Body of pancreas (tissue), 4 donors: ENCODE results near the gene SEMA3D. TPM values are rescaled to one million over a fixed set of nuclear protein-coding genes. Genes with fewer than 3 reads are reported as not detected.

Experiments
- ATAC-seq: fragments of 150-250 bp; one replicate; pipeline ENCODE4 v1.9.1; 2016
- DNase-seq, 4 donors: peaks; one replicate each; pipeline ENCODE4 v3.0.0-alpha.2; 2019
- H3K27ac ChIP-seq, 4 donors: fragments of 200-600 bp; sonication (generic); 1 replicate in 3 of 4; 2 replicates in 1 of 4; pipeline versions ENCODE4 v1.5.1 to v1.6.1; 2016 to 2019; ENCODE audit warnings: mild to moderate bottlenecking in 1 of 4, mixed read lengths in 1 of 4, moderate library complexity in 1 of 4
- H3K27me3 ChIP-seq, 2 donors: fragments of 200-600 bp; sonication (generic); one replicate each; pipeline ENCODE4 v1.6.0; 2016; ENCODE audit warnings: mild to moderate bottlenecking in 1 of 2
- H3K36me3 ChIP-seq, 2 donors: fragments of 200-600 bp; sonication (generic); replicated peaks in 1 of 2; 2 replicates each; pipeline ENCODE4 v1.5.1; 2016; ENCODE audit warnings: low read depth in 2 of 2; ENCODE audit not compliant: insufficient read depth in 1 of 2
- H3K4me1 ChIP-seq: fragments of 200-600 bp; sonication (generic); one replicate; pipeline ENCODE4 v1.6.0; 2016
- H3K4me3 ChIP-seq, 2 donors: fragments of 200-600 bp; sonication (generic); 1 replicate in 1 of 2; 2 replicates in 1 of 2; pipeline ENCODE4 v1.5.1; 2016 to 2019
- H3K9me3 ChIP-seq, 3 donors: fragments of 200-600 bp; sonication (generic); 1 replicate in 2 of 3; 2 replicates in 1 of 3; pipeline ENCODE4 v1.5.1; 2016
- POLR2A ChIP-seq, 3 donors: fragments of 450-650 bp; IDR thresholded peaks; one replicate each; pipeline ENCODE4 v1.6.1; 2016; ENCODE audit warnings: antibody characterized with exemption in 3 of 3, mild to moderate bottlenecking in 2 of 3
- WGBS, 2 donors: methylation state at CpG; one replicate each; pipeline ENCODE4 v1.1.5; 2017; 5-methylcytosine and 5-hydroxymethylcytosine counted together
- intact Hi-C: fragments of 100-400 bp; cut with DNase I; formaldehyde crosslinking; loops from one replicate; pipeline ENCODE4 v1.15.1; 2023
- total RNA-seq, 2 donors: library from RNA; depleted of rRNA; stranded (reverse); fragments of >200 nt; gene quantifications; one replicate each; pipeline ENCODE4 v1.1.0, GENCODE V29; 2016
- TF ChIP-seq, protein P1 (sequence below), 7 experiments: fragments of 450-650 bp in 4 of 7; fragments of 200-600 bp in 3 of 7; sonication (generic) in 3 of 7; IDR thresholded peaks; one replicate each; pipeline ENCODE4 v1.5.1; 2016 to 2019; ENCODE audit warnings: antibody characterized with exemption in 7 of 7

The SEMA3D gene
- total RNA-seq, 2 donors from 2014 or later: 0.66 to 1.3 TPM

DNA sequence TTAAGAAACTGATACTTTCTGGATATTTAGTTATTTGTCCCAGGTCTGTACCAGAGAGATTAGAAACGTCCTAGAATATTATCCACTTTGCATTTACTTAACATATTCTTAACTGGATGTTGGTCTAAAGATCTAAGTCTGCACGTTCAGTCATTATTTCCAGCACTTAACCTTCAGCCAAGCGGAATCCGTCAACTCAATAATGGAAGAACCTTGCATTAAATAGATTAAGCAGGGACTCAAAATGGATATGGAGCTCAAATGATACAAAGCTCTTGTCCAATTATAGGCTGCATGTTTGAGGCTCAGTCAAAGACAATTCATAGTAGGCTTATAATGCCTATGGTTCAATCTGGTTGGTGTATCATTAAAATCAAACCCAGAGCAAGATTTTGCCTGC is 162.9 kb downstream of the SEMA3D start:
- Histone ChIP-seq H3K9me3 (no peaks in the 10 kb centered on the region), H3K4me3 (no peak overlapping the region), H3K36me3 (no peaks in the 10 kb centered on the region), H3K4me1 (peaks cover 11% of the 10 kb centered on the region), H3K27ac (no peak overlapping the region), H3K27me3 (no peaks in the 10 kb centered on the region)
- no peak for ATAC-seq
- WGBS, 2 donors: 36 to 45% methylated on average over 4 of the region's 4 CpGs
- intact Hi-C loops: loop anchor here (5.0 kb wide), 1 partner anchor 1047 kb away; no protein-coding TSS in a partner anchor
- TF ChIP-seq, protein P1, sequence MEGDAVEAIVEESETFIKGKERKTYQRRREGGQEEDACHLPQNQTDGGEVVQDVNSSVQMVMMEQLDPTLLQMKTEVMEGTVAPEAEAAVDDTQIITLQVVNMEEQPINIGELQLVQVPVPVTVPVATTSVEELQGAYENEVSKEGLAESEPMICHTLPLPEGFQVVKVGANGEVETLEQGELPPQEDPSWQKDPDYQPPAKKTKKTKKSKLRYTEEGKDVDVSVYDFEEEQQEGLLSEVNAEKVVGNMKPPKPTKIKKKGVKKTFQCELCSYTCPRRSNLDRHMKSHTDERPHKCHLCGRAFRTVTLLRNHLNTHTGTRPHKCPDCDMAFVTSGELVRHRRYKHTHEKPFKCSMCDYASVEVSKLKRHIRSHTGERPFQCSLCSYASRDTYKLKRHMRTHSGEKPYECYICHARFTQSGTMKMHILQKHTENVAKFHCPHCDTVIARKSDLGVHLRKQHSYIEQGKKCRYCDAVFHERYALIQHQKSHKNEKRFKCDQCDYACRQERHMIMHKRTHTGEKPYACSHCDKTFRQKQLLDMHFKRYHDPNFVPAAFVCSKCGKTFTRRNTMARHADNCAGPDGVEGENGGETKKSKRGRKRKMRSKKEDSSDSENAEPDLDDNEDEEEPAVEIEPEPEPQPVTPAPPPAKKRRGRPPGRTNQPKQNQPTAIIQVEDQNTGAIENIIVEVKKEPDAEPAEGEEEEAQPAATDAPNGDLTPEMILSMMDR (IDR thresholded peaks at IDR 0.05): no peak
- DNase-seq: no peak

DNA sequence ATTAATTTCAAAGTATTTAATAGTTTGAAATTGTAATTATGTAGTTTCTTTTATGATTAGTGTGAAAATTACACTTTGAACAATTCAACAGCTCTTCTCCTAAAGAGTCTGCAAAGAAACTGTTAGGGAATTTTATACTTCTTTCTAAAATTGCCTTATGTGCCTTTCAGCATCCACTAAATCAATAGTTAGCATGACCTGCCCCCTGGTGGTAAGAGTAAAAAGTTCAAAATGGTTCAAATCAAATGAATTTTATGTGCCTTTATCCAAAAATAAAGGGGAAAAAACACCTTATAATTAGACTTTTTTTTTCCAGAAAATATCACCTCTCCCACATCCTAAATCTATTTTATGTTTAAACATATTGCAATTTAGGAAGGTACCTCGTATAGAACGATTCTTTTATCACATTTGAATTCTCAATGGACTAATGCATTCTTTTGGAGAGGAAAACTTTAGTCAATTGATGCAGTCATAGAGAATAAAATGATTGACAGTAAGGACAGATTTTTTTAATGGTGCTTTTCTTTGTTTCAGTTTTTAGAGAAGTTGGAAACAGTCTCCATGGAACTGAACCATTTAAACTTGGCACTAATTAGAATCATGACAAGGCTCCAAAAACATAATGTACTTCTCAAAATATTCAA is 163.7 kb downstream of the SEMA3D start:
- DNase-seq (peak; percentile 7 to 39 (median 14)), ATAC-seq (no peak)
- Histone ChIP-seq H3K4me3 (no peak overlapping the region), H3K36me3 (no peaks in the 10 kb centered on the region), H3K9me3 (no peaks in the 10 kb centered on the region), H3K27me3 (no peaks in the 10 kb centered on the region), H3K27ac (no peak overlapping the region), H3K4me1 (peaks cover 11% of the 10 kb centered on the region)
- TF ChIP-seq, protein P1 (IDR thresholded peaks at IDR 0.05): peak; percentile 41 to 82 (median 61)
- no peak for TF ChIP-seq POLR2A (IDR thresholded peaks at IDR 0.05)
- WGBS, 2 donors: 8 to 14% methylated on average over 2 of the region's 2 CpGs
- intact Hi-C loops: loop anchor here (5.0 kb wide), 1 partner anchor 1046 kb away; no protein-coding TSS in a partner anchor

DNA sequence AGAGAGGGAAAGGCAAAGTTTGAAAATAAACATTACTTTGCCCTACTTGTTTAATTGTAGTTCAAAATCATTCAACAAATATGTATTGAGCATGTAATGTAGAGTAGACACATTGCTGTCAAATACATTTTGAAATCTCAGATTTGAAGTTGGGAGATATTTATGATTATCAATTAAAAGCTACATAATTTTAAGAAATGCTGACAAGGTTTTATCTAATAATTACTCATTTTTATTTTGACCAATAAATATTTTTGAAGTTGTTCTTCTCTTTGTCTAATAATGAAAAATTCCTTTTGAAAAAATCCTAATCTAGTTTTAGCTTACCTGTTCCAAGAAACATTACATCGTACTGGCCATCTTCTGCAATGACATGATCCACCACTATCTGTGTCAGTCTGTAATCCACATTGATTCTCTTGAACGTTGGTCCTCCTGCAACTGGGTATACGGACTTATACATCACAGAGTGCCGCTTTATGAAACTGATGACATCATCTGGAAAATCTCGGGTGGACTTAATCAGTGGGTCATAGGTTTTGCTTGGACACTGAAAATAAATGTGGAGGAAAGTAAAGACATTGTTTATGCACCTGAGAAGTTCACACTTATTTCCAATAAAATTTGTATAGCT is 164.7 kb downstream of the SEMA3D start:
- Histone ChIP-seq H3K9me3 (no peaks in the 10 kb centered on the region), H3K4me1 (peaks cover 11% of the 10 kb centered on the region), H3K36me3 (no peaks in the 10 kb centered on the region), H3K27ac (no peak overlapping the region), H3K27me3 (no peaks in the 10 kb centered on the region), H3K4me3 (no peak overlapping the region)
- TF ChIP-seq, protein P1 (IDR thresholded peaks at IDR 0.05): no peak
- no peak for TF ChIP-seq POLR2A (IDR thresholded peaks at IDR 0.05)
- DNase-seq: no peak
- intact Hi-C loops: loop anchor here (5.0 kb wide), 1 partner anchor 1045 kb away; no protein-coding TSS in a partner anchor
- 46 to 54% methylated on average over 5 of the region's 5 CpGs for WGBS, 2 donors
- ATAC-seq: no peak

DNA sequence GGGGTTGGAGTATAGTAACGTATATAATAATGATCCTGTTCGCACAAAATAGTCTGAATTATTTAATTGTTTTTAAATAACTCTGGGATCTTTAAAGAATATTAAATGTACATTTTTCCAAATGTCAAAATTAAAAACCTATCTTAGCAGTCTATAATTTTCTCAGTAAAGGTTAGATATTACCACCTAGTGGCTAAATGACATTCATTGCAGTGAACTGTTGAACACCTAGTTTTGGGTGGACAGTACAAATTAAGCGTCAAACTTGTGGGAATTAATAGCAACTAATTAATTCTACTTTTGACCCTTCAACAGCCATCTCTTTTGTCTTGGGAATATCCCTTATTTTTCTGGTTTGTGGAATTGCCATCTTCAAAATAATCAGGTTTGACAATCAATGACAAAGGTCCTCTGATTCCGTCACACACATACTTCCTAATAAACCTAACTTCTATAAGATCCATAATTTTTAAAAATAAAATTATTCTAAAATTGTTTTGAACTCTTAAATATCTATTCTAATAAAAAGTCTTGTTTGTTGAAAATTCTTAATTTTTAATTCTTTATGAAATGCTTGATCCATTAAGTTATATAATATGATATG is 165.7 kb downstream of the SEMA3D start:
- DNase-seq (no peak), ATAC-seq (no peak)
- no peaks in the 10 kb centered on the region for H3K27me3 ChIP-seq
- no peak overlapping the region for H3K4me3 ChIP-seq
- 71 to 73% methylated on average over 4 of the region's 4 CpGs for WGBS, 2 donors
- H3K36me3 ChIP-seq: no peaks in the 10 kb centered on the region
- H3K4me1 ChIP-seq: peaks cover 11% of the 10 kb centered on the region
- TF ChIP-seq POLR2A (IDR thresholded peaks at IDR 0.05): no peak
- TF ChIP-seq, protein P1 (IDR thresholded peaks at IDR 0.05): peak in 1 of 7 experiments; percentile 8
- H3K27ac ChIP-seq: no peak overlapping the region
- H3K9me3 ChIP-seq: no peaks in the 10 kb centered on the region
- intact Hi-C loops: loop anchor here (5.0 kb wide), 1 partner anchor 1044 kb away; no protein-coding TSS in a partner anchor
